Measurements from ENCODE around the gene SETDB2. TPM values are rescaled to one million over a fixed set of nuclear protein-coding genes. Genes with fewer than 3 reads are reported as not detected.

The SETDB2 gene
- total RNA-seq, 8 experiments from 2014 or later = 4.2 to 9.5 (median 7.6) TPM

DNA sequence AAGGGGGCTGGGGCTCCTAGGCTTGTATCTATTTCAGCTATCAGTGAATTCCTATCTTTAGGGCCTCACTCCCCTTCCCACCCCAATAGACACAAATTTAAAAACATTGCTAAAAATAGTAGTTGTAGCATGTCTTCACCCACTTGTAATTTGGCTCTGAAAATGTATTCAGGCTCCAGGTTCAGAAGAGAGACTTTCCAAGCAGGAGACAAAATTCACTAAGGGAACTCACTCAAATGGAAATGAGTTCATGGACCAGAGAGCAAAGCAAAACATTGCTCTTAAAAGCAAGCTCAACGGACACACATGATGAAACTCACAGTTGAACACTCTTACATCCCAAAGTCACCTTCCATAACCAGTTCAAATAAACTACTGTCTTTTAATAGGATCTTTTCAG is 88.5 kb downstream of the SETDB2 start:
- Histone ChIP-seq H3K4me3 (no peak overlapping the region), H3K4me1 (replicated peaks in 1 of 2) (no peaks in the 10 kb centered on the region), H3K27ac (no peak overlapping the region)
- 36 to 100% (median 100%) methylated on average over 1 of the region's 1 CpG; no CpG with 5 or more reads in 2 of the 10 experiments for WGBS, 10 experiments
- in situ Hi-C loops (cut with MboI; ENCODE audit: low pct_unique_long_range_greater_than_20kb in 2 of 9, low sequenced_read_pairs in 9 of 9, unreplicated experiment in 9 of 9) = no loop called here
- ATAC-seq (replicated peaks in 6 of 8) = no peak

DNA sequence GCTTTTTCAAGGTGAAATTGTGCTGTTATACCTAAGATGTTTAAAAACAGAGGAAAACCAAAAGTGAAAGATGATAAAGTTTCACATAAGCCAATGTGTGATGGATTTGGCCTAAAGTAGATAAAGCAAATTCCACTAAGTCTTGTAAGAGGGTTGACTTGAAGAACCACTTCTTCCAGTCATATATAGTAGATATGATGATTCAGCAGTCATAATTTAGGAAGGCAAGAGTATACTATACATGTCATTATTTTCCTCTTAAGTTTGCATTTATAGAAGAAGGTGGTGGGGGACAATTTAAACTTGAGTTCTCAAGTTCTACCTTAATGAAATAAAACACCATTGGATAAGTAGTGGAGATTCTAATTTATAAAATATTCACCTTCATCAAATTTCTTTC is 88.9 kb downstream of the SETDB2 start:
- H3K4me1 ChIP-seq (replicated peaks in 1 of 2) = no peaks in the 10 kb centered on the region
- H3K4me3 ChIP-seq = no peak overlapping the region
- in situ Hi-C loops (cut with MboI; ENCODE audit: low pct_unique_long_range_greater_than_20kb in 2 of 9, low sequenced_read_pairs in 9 of 9, unreplicated experiment in 9 of 9) = no loop called here
- ATAC-seq (replicated peaks in 6 of 8) = no peak
- no peak overlapping the region for H3K27ac ChIP-seq

DNA sequence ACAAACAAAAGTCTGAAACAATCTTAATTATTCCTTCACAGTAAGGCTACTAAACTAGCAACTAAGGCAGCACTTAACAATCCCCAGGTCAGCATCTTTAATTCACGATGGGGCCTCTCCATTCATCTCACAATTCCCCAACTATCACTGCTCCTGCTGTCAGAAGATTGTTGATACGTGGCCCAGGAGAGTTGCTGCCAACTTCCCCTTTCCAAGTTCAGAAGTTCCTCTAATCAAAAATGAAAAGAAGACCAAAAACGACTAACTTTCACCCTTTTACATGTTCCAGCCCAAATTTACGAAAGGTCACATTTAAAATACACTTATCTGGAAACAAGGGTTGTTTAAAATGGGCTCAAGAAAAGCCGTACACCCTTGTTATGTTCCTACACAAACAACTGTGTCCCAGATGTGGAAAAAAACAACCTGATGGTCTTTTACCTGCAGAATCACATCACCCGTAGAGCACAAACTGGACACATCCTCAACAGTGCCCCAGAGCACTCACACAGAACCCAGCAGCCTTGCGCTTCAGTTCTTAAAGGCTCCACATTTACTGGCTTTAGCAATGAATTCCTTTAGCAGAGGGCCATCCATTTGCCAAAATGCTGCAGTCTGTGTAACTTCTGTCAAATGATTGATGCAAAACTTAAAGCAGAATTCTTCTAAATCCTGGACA is 89.7 kb downstream of the SETDB2 start:
- no peak overlapping the region for H3K4me3 ChIP-seq
- 0 to 100% (median 80%) methylated on average over 1 to 6 of the region's 7 CpGs; no CpG with 5 or more reads in 1 of the 10 experiments for WGBS, 10 experiments
- in situ Hi-C loops (cut with MboI; ENCODE audit: low pct_unique_long_range_greater_than_20kb in 2 of 9, low sequenced_read_pairs in 9 of 9, unreplicated experiment in 9 of 9) = no loop called here
- no peak for ATAC-seq (replicated peaks in 6 of 8)
- no peaks in the 10 kb centered on the region for H3K4me1 ChIP-seq (replicated peaks in 1 of 2)
- no peak overlapping the region for H3K27ac ChIP-seq

DNA sequence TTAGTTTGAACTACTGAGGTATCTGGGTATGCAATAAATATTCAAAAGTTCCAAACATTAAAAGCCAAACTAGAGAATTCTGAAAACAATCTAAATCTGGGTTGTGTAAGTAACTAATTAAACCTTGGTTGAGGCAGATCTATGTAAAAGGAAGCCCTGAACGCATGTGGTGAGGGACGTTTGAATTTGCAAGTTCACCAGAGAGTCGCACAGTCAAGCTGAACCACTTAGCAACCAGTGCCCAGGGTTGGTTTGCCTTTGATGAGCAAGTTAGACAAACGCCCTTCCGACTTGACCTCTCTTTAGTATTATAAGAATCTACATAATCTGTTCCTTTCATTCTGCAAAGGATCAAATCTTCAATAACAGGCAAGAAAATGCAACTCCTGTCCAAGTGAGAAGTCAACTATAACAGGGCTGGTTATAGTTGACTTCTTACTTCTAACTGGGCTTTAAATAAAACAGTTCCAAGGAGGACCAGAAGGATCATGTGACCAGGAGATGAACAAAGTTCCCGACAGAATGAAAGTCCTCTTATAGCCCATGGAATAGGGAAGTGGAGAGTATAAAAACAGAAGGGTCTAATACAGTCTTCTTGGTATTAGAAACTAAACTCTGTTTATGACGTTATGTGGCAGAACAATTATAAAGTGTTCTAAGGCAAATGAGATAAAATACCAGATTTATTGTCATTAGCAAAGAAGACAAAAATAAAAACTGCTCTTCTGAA is 92.2 kb downstream of the SETDB2 start:
- Histone ChIP-seq H3K4me1 (replicated peaks in 1 of 2) (no peaks in the 10 kb centered on the region), H3K27ac (no peak overlapping the region), H3K4me3 (no peak overlapping the region)
- in situ Hi-C loops (cut with MboI; ENCODE audit: low pct_unique_long_range_greater_than_20kb in 2 of 9, low sequenced_read_pairs in 9 of 9, unreplicated experiment in 9 of 9) = no loop called here
- WGBS, 10 experiments = 76 to 100% (median 83%) methylated on average over 1 to 7 of the region's 7 CpGs
- ATAC-seq (replicated peaks in 6 of 8) = no peak

DNA sequence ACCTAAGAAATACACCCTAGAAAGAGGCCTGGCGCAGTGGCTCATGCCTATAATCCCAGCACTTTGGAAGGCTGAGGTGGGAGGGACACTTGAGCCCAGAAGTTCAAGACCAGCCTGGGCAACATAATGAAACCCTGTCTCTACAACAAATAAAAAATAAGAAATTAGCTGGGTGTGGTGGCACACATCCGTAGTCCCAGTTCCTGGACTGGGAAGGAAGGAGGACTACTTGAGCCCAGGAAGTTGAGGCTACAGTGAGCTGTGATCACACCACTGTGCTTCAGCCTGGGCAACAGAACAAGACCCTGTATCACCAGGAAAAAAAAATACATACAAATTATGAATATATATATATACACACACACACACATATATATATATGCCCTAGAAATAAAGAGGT is 94.3 kb downstream of the SETDB2 start:
- ATAC-seq (replicated peaks in 6 of 8) = no peak
- 69 to 100% (median 100%) methylated on average over 1 to 2 of the region's 2 CpGs; no CpG with 5 or more reads in 6 of the 10 experiments for WGBS, 10 experiments
- no peak overlapping the region for H3K4me3 ChIP-seq
- no peaks in the 10 kb centered on the region for H3K4me1 ChIP-seq (replicated peaks in 1 of 2)
- in situ Hi-C loops (cut with MboI; ENCODE audit: low pct_unique_long_range_greater_than_20kb in 2 of 9, low sequenced_read_pairs in 9 of 9, unreplicated experiment in 9 of 9) = no loop called here
- no peak overlapping the region for H3K27ac ChIP-seq

DNA sequence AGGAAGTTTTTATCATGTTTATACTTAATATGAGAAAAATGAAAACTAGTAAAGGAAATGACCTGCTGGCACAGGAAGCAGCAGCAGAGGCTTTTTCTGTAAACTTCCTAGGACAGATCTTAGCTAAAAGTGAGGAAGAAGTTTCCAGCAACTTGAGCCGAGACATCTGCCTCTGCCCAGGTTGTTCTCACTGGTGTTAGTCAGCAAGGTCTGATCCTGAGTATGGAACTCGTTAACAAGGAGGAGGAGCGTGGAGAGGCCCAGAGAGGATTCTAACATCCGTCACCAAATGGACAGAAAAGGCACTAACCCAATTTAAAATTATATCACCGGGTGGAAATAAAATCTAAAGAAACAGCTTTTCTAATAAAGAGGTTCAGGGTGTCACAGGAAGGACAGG is 95.2 kb downstream of the SETDB2 start:
- H3K27ac ChIP-seq = no peak overlapping the region
- WGBS, 10 experiments = 70 to 100% (median 89%) methylated on average over 1 to 5 of the region's 5 CpGs; no CpG with 5 or more reads in 3 of the 10 experiments
- ATAC-seq (replicated peaks in 6 of 8) = no peak
- H3K4me3 ChIP-seq = no peak overlapping the region
- in situ Hi-C loops (cut with MboI; ENCODE audit: low pct_unique_long_range_greater_than_20kb in 2 of 9, low sequenced_read_pairs in 9 of 9, unreplicated experiment in 9 of 9) = no loop called here
- H3K4me1 ChIP-seq (replicated peaks in 1 of 2) = no peaks in the 10 kb centered on the region

DNA sequence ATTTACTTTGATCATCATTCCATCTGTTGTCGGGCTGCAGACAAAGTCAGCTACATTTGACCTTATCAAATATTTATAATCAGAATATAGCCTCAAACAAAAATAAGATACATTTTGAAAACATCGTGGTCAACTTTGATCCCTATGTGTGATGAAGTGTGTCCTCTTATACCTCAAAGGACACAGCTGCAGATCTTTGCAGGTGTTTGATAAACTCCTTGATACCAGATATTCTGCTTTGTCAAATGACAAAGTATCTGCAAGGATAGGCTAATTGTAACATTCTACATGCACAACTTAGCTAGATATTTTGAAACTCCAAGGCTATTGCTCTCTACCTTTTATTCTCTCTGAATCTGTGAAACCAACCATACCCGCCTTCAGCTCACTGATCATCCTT is 95.7 kb downstream of the SETDB2 start:
- Histone ChIP-seq H3K4me1 (replicated peaks in 1 of 2) (no peaks in the 10 kb centered on the region), H3K27ac (no peak overlapping the region), H3K4me3 (no peak overlapping the region)
- in situ Hi-C loops (cut with MboI; ENCODE audit: low pct_unique_long_range_greater_than_20kb in 2 of 9, low sequenced_read_pairs in 9 of 9, unreplicated experiment in 9 of 9) = no loop called here
- WGBS, 10 experiments = 92 to 100% (median 100%) methylated on average over 1 to 3 of the region's 3 CpGs; no CpG with 5 or more reads in 1 of the 10 experiments
- ATAC-seq (replicated peaks in 6 of 8) = no peak

DNA sequence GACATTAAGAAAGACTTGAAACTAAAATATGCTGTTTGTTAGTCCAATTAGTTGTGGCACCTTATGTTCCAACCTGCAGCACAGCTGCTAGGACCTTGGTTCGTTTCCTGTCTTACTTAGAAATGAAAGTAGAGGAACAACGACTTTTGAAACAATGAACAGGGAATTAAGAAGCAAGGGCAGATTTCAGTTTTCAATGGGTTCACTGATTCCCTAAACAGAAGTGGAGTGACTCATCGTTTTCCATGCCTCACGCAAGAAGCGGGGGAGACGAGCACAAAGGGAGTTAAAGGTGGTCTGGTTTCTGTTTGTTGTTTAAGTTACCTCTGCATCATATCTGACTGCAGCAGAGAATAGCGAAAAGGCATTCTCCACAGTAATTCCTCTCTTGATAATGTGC is 96.5 kb downstream of the SETDB2 start:
- no peak for ATAC-seq (replicated peaks in 6 of 8)
- H3K4me1 ChIP-seq (replicated peaks in 1 of 2) = no peaks in the 10 kb centered on the region
- in situ Hi-C loops (cut with MboI; ENCODE audit: low pct_unique_long_range_greater_than_20kb in 2 of 9, low sequenced_read_pairs in 9 of 9, unreplicated experiment in 9 of 9) = no loop called here
- H3K27ac ChIP-seq = no peak overlapping the region
- H3K4me3 ChIP-seq = no peak overlapping the region
- 73 to 100% (median 88%) methylated on average over 1 to 7 of the region's 7 CpGs; no CpG with 5 or more reads in 1 of the 10 experiments for WGBS, 10 experiments

DNA sequence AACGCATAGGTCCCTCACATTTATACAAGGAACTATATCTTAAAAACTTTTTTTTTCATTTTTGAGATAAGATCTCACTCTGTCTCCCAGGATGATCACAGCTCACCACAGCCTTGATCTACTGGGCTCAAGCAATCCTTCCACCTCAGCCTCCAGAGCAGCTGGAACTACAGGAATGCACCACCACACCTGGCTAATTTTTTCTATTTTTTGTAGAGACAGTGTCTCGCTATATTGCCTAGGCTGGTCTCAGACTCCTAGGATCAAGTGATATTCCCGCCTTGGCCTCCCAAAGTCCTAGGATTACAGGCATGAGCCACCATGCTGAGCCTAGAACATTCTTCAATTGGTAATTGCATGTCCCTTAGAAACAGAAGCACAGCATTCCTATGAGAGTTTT is 99.6 kb downstream of the SETDB2 start:
- H3K27ac ChIP-seq = no peak overlapping the region
- in situ Hi-C loops (cut with MboI; ENCODE audit: low pct_unique_long_range_greater_than_20kb in 2 of 9, low sequenced_read_pairs in 9 of 9, unreplicated experiment in 9 of 9) = no loop called here
- H3K4me3 ChIP-seq = no peak overlapping the region
- no peak for ATAC-seq (replicated peaks in 6 of 8)
- H3K4me1 ChIP-seq (replicated peaks in 1 of 2) = no peaks in the 10 kb centered on the region
- WGBS, 10 experiments = 87 to 100% (median 100%) methylated on average over 1 to 3 of the region's 3 CpGs; no CpG with 5 or more reads in 2 of the 10 experiments

Other genes starting within 250 kb of the SETDB2 start
- gene MLNR, start 223.9 kb upstream of the SETDB2 start, total RNA-seq = under 1 TPM in 5 of 8 experiments, not detected in 3; 0.13 to 0.54 (median 0.21) TPM
- 10 to 100 TPM in 3 of 8 experiments, 1 to 10 TPM in 5; 5.3 to 16.0 (median 8.2) TPM for gene CDADC1, start 196.3 kb upstream of the SETDB2 start, total RNA-seq
- gene CAB39L, start 210 bp upstream of the SETDB2 start, total RNA-seq = 10 to 100 TPM in 5 of 8 experiments, 1 to 10 TPM in 3; 5.1 to 21.3 (median 10.3) TPM
- 10 to 100 TPM in 3 of 8 experiments, 1 to 10 TPM in 3, under 1 TPM in 2; 0.82 to 28.8 (median 5.5) TPM for gene PHF11, start 51.7 kb downstream of the SETDB2 start, total RNA-seq
- 10 to 100 TPM; 13.6 to 27.5 (median 17.7) TPM for gene RCBTB1, start 141.3 kb downstream of the SETDB2 start, total RNA-seq
- under 1 TPM in 5 of 8 experiments, not detected in 3; 0.08 to 0.38 (median 0.15) TPM for gene ARL11, start 184.2 kb downstream of the SETDB2 start, total RNA-seq
- 10 to 100 TPM; 17.7 to 50.3 (median 26.0) TPM for gene EBPL, start 247.2 kb downstream of the SETDB2 start, total RNA-seq

Measured in motor neuron (in vitro differentiated cells).